Right ventricle myocardium superior (tissue), 1 donor: ENCODE results near the gene NFKBIZ. TPM values are rescaled to one million over a fixed set of nuclear protein-coding genes. Genes with fewer than 3 reads are reported as not detected.
"Not testable (repeated sequence)": the region's sequence is repeated elsewhere in the genome, so short reads cannot be mapped to it uniquely, and the experiment has no call there.

ENCODE experiments used
- ATAC-seq: fragments of 200-7000 bp; cut with Tn5 transposase; one replicate; pipeline ENCODE4 v1.9.1; 2020; ENCODE audit warnings: mild to moderate bottlenecking; ENCODE audit not compliant: poor library complexity
- DNase-seq: peaks from one replicate; pipeline ENCODE4 v3.0.0-alpha.2; 2020
- intact Hi-C: fragments of 100-400 bp; cut with DNase I; formaldehyde crosslinking; loops from one replicate; pipeline ENCODE4 v1.11.2; 2022
- total RNA-seq: library from RNA; stranded (reverse); fragmentation: NEBNext Ultra II Directional; extraction: Animal tissue kit (Norgen Biotek cat#: 25700); gene quantifications from one replicate; pipeline ENCODE4 v1.2.1, GENCODE V29; 2021
- donor health status: DM: no; HTN: yes; CAD: no; lungs with severe emphysema.

NFKBIZ gene
- total RNA-seq, 1 donor from 2014 or later, result 12.9 TPM

DNA sequence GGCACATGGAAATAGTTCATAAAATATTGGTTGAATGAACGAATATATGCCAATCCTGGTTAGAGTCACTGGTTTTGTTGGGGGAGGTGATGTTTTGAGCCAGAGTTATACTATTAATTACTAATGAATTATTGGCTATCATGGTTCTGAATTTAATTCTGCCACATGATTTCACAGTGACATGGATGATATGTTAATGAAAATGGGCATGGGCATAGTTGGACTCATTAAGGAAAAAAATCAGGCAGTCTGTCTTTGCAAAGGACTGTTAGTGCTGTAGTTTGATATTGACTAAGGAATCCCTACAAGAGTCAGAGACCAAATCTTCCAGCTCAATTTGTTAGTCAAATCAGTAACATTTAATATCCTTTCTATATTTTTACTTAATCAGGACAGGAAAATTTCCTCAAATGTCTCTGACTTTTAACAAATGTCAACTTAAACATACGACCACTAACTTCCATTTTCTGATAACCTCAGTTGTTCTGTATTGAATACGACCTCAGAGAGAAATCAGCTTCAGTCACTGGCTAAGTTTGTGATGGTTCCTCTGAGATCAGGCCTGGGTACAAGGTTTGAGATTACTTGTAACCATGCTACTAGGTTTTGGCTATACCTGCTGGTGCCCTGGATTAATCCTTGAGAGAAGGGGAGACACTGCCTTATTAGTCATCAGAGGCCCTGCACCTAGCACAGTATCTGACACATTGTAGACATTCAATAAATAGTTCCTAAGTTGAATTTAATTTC lies 13.3 kb downstream of the NFKBIZ start:
- DNase-seq (no peak), ATAC-seq (peak; percentile 24)
- intact Hi-C loops, result no loop called here

DNA sequence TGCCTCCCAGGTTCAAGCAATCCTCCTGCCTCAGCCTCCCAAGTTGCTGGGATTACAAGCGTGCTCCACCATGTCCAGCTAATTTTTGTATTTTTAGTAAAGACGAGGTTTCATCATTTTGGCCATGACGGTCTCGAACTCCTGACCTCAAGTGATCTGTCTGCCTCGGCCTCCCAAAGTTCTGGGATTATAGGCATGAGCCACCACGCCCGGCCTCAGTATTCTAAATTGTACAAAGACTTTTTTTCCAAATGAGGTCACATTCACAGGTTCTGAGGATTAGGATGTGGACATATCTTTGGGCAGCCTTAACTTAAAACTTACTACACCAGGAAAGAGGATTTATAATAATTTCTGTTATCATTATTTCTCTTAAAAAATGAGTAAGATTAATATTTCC lies 15.6 kb downstream of the NFKBIZ start:
- DNase-seq, intact Hi-C loops, ATAC-seq: not testable (repeated sequence)

DNA sequence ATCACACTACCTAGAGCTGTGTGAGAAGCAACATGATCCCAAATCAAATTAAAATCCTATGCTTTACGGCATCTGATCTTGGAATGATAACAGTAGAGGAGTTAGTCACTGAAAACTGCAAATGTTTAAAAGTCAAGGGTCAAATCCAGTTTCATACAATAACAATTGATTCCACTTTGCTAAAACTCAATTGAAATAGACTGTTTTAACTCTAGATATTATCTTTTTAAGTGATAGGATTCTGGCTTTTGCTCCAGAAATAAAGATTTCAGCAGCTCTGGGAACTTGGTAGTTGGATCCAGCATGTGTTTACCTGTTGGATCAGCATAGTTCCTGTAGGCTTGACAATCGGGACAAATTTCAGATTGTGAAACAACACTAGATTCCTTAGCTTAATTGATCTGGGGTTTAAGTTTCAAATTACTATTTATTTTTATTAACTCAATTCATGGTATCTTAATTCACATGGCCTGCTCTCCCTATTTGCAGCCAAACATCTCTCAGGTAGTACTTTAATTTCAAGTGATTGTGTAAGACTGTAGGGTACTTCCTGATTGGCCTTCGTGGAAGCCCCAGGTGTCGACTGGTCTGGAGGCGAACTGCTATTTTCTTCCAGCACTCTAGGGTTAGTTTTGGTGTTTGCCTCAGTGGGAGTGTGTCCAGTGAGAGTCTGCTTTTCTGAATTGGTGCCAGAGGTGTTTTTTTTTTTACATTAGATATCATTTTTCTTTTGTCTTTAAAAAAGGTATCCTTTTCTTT lies 16.6 kb downstream of the NFKBIZ start:
- intact Hi-C loops, result no loop called here
- ATAC-seq (no peak), DNase-seq (no peak)

DNA sequence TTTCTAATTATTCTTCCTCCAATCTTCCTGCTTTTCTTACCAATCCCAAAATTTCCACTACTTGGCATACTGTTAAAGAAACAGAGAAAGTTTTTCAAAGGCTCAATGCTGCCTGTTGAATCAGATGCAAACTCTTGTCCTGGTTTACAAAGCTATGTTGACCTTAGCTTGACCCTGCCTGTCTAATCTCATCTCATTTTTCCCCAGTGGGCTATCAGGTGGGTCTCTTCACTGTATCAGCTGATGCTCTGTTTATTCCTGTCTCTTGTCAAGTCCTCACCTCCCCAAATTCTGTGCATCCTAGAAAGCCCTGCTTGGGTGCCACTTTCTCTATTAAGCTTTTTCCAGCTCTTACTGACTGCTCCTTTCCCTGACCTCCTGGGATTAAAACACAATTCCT lies 18.2 kb downstream of the NFKBIZ start:
- ATAC-seq, result no peak
- intact Hi-C loops, result no loop called here
- no peak for DNase-seq

DNA sequence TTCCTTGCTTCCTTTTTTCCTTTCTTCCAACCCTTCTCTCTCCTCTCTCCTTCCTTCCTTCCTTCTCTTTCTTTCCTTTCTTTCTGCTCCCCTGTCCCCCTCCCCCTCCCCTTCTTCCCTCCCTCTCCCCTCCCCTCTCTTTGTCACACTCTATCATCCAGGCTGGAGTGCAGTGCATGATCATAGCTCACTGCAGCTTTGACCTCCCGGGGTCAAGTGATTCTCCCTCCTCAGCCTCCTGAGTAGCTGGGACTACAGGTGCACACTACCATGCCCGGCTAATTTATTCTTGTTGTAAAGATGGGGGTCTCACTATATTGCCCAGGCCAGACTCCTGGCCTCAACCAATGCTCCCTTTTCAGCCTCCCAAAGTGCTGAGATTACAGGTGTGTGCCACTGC lies 18.7 kb downstream of the NFKBIZ start:
- intact Hi-C loops, result no loop called here
- DNase-seq, result no peak
- ATAC-seq, result no peak

DNA sequence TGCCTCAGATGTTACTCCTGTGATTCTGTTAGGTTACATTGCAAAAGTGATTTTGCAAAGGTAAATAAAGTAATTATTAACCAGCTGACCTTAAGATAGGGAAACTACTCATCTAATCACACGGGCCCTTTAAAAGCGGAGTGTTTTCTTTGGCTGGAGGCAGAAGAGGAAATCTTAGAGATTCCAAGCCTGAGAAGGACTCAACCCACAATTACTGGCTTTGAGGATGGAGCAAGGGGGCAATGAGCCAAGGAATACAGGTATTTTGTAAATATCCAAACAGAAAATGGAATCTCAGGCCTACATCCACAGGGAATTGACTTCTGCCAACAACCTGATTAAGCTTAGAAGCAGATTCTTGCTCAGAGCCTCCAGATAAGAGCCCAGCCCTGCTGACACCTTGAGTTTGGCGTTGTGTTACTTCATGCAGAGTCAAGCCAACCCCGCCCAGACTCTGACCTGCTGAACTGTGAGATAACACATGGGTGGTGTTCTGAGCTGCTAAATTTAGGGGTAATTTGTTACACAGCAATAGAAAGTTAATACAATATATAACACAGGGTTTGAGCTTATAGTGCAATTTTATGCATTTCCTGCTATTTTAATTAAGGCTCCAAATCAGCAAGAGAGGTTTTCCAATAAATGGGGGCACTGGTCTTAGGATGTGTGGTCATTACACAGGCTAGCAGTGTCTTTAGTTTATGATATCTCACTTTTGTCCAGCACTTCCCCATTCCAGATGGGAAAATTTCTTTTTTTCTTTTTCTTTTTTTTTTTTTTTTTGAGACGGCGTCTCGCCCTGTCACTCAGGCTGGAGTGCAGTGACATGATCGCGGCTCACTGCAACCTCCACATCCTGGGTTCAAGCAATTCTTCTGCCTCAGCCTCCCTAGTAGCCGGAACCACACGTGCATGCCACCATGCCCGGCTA lies 19.5 kb downstream of the NFKBIZ start:
- peak; percentile 68 for ATAC-seq
- DNase-seq, result peak; percentile 54
- intact Hi-C loops, result no loop called here

DNA sequence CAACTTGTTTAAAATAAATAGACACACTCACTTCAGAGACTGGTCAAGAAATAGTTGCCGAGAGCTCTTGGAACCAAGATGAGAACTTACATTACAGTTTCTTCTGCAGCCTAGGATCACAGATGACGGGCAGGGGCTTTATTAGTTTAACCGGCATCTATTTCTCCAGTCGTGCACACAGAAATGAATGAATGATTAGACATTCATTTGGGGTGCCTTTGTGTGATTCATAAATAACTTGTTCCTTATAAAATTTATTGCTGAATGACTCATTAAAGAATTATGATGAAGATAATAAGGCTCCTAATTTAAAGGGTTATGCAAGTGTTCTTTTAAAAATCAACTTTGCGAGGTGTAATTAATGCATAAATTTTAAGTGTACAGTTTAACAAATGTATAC lies 20.8 kb downstream of the NFKBIZ start:
- ATAC-seq (no peak), DNase-seq (no peak)
- intact Hi-C loops, result no loop called here

DNA sequence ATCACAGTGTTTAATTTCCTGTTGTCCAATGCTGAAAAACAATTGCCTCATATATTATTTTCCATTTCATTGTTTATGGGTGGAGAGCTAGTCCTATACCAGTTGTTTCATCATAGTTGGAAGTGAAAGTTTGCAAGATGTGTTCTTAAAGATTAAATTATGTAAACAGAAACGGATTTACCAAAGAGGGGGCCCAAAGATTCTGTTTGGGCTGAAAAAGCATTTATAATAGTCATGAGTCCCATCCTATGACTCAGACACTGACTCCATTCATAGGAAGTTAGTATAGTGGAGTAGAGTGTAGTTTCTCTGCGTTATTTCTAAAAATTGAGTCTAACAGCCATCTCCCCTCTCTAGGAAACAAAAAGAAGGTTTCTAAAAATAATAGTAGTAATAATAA lies 24.3 kb downstream of the NFKBIZ start:
- no peak for DNase-seq
- ATAC-seq, result no peak
- intact Hi-C loops, result no loop called here

DNA sequence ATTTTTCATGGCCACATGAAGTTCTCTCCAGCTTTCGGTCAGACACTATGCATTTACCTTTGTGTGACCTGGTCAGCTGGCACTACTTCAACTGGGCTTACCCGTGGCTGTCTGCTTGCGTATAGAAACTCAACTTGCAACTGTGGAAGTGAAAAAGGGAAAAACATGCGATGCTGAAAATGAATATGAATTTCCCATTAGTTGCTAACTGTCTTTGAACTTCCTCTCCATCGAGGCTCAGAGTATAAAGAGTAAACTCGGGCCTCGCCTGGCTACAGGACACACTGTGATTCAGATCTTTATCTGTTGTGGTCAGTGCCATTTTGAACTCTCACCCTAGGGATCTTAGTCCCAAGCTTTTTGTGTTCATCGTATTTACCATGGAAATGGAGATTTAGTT lies 26.8 kb downstream of the NFKBIZ start:
- ATAC-seq, result no peak
- DNase-seq, result no peak
- intact Hi-C loops, result no loop called here

DNA sequence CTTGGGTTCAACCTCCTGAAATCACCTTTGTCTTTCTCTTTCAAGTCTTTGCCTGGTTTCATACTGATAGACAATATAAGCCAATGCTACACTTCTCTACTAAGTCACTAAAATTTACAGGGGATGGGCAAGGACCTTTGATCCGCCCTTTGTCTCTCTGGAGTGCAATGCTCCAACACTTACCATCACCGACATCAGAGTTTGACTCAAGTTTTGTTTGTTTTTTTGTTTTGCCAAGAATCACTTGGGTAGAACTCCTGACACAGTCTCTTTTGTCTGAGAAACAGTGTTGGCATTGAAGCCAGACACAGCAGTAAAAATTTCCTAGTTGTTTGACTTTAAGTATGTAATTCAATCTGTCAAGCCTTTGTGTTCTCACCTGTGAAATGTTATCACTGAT lies 29.3 kb downstream of the NFKBIZ start:
- intact Hi-C loops, result no loop called here
- no peak for ATAC-seq
- DNase-seq, result no peak

DNA sequence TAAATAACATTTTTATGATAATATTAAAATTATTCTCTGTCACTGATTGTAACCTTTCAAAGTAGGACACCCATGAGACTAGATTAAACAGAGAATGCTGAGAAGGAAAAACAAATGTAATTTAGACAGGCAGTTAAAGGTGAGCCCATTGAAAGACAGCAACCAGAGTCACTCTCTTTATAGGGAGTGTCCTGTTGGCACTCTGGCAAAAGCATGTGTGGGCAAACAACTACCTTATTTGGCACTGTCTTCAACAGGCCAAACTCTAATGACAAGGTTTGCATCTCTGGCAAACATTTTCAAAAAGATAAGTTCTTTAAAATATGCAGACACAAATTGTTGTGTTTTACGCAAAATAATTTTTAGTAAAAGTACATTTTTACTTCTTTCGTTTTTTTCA lies 29.8 kb downstream of the NFKBIZ start:
- intact Hi-C loops, result no loop called here
- ATAC-seq (no peak), DNase-seq (no peak)

DNA sequence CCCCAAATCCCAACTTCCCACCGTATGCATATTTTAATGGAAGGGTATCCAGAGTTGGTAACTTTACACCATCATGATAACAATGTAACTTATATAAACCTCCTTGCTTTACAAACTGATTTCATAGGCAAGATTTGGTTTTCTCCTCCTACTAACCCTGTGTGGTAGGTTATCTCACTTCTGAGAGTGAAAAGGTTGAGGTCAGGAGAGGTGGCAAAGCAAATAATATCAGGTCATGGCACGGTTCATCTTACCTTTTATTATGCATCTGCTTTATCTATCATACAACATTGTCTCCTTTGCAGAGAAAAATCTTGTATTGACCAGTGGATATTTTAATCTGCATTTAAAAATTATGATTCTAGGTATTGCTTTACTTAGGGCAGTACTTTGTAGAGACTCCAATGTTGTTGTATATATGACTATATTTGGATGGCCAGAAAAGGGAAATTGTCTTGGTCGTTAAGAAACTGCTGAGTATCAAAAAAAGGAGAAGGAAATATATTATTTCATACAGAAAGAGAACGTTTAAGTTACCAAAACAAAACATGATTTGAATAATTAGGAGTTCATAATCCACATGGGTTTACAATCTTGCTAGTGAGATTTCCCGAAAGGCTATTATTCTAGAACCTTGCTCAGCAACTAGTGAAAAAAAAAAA lies 30.4 kb downstream of the NFKBIZ start:
- ATAC-seq (no peak), DNase-seq (no peak)
- intact Hi-C loops, result no loop called here

DNA sequence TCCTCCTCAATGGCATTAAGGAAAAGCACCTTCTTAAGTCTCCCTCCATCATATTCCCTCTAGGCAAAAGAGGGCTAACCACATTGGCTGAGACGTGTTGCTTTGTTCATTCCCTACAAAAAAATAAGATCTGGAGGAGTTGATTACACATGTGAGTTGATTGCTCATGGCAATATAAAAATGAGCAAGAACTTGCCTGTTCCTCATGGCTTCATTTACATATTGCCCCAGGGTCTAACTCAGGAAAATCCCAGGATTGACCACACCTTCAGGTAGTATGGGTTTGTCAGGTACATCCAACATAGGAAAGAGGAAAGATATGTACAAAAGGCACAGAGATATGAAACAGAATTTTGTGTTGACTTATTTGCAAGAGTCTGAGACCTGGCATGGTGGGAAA lies 35.5 kb downstream of the NFKBIZ start:
- intact Hi-C loops, result no loop called here
- ATAC-seq (no peak), DNase-seq (no peak)

DNA sequence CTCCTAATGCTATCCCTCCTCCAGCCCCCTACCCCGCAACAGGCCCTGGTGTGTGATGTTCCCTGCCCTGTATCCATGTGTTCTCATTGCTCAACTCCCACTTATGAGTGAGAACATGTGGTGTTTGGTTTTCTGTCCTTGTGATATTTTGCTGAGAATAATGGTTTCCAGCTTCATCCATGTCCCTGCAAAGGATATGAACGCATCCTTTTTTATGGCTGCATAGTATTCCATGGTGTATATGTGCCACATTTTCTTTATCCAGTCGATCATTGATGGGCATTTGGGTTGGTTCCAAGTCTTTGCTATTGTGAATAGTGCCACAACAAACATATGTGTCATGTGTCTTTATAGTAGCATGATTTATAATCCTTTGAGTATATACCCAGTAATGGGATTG lies 36.3 kb downstream of the NFKBIZ start:
- DNase-seq, ATAC-seq, intact Hi-C loops: not testable (repeated sequence)

DNA sequence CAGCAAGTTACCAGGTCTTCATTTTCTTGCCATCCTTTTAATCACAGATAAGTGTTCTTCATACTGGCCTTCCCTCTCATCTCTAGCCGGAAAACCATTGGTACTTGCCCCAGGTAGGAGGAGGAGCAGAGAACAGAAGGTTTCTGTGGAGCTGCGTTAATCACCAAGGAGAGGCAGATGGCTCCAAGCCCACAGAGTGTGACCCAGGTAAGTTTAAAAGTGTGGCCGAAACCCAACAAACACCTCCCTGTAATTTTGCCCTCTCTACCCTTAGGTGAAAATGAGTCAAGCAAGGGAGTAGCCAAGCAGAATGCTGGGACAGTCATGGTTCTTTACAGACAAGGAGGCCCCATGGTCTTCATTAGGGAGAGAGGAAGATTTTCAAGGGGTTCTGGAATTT lies 37.3 kb downstream of the NFKBIZ start:
- ATAC-seq, result no peak
- intact Hi-C loops, result no loop called here
- no peak for DNase-seq

DNA sequence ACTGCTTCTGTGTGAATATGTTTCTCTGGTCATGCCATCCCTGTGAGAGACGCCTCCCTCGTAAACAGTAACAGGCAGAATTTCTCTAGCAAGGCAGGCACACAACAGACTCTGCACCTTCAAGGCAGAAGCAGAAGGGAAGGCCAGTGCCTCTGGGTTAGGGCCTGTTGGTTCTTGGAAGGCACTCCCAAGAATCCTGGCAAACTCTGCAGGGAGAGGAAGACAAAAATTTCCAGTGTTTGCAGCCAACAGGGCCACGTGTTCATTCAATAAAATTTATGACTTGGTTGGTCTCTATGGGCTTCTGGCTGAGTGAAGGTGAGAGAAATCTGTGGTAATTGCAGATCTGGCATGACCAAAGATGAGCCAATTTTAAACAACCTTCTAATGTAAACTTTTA lies 39.3 kb downstream of the NFKBIZ start:
- ATAC-seq (peak; percentile 48), DNase-seq (no peak)
- intact Hi-C loops, result no loop called here

DNA sequence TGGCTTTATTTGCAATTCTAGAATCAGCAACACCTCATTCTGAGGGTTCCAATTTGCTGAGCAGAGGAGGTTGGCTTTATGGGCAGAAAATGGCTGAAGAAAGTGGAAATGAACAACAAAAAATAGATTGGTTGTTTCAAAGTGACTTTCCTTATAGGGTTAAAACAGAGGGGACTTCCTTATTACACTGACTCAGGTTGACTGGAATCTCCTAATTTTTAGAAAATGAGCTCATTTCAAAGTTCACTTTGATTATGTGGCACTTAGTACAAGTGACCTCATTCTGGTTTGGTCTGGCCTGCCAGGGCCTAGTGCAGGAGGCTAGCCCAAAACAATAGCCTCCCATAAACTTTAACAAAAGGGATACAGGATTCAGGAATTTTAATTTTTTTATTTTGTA lies 41.4 kb downstream of the NFKBIZ start:
- no peak for ATAC-seq
- DNase-seq, result no peak
- intact Hi-C loops, result no loop called here

DNA sequence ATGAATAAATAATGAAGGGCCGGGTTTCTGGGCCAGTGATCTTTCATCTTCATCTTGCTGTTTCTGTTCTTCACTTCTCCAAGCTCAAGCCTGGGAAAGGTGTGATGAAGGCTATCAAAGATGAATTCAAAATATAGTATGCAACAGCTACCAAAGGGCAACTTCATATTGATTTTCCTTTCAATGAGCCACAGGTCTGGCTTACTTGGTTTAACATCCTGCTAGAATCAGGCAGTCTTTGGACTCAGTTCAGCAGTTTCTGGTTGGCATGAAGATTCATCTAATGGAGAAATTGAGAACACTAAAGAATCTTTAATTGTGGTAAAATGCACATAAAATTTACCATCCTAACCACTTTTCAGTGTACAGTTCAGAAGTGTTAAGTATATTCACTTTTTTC lies 43.3 kb downstream of the NFKBIZ start:
- DNase-seq, result no peak
- intact Hi-C loops, result no loop called here
- no peak for ATAC-seq
